HepG2 (cell line): ENCODE data around the gene DNAL4. TPM values are rescaled to one million over a fixed set of nuclear protein-coding genes. Genes with fewer than 3 reads are reported as not detected.

Experiments used
- BRF2 ChIP-seq: sonication (generic); formaldehyde crosslinking; IDR thresholded peaks from 2 replicates; pipeline ENCODE4 v1.8.1; 2022; ENCODE audit warnings: mild to moderate bottlenecking, missing genetic modification reagents
- ETV5 ChIP-seq: IDR thresholded peaks from 2 replicates; pipeline ENCODE4 v1.6.1; 2018; ENCODE audit warnings: missing biosample characterization, missing genetic modification reagents, inconsistent platforms, borderline replicate concordance
- HCFC1 ChIP-seq: fragments of 150-350 bp; IDR thresholded peaks from 2 replicates; pipeline ENCODE4 v1.6.1; 2014; ENCODE audit warnings: low read depth, low read length
- HDAC1 ChIP-seq: sonication (generic); formaldehyde crosslinking; IDR thresholded peaks from 2 replicates; pipeline ENCODE4 v1.5.1; 2020; ENCODE audit warnings: mild to moderate bottlenecking, missing genetic modification reagents
- PHF21A ChIP-seq: sonication (generic); formaldehyde crosslinking; IDR thresholded peaks from 2 replicates; pipeline ENCODE4 v1.5.0; 2020; ENCODE audit warnings: mild to moderate bottlenecking, missing genetic modification reagents
- PRDM4 ChIP-seq: sonication (generic); formaldehyde crosslinking; IDR thresholded peaks from 2 replicates; pipeline ENCODE4 v1.9.0; 2021; ENCODE audit warnings: missing genetic modification reagents, borderline replicate concordance
- REST ChIP-seq, 2 experiments: IDR thresholded peaks; 2 replicates each; pipeline ENCODE4 v1.6.1; 2011 to 2012; ENCODE audit warnings: low read length in 2 of 2, borderline replicate concordance in 1 of 2, low read depth in 1 of 2, mild to moderate bottlenecking in 1 of 2, moderate library complexity in 1 of 2
- RORA ChIP-seq: sonication (generic); formaldehyde crosslinking; IDR thresholded peaks from 2 replicates; pipeline ENCODE4 v1.5.0; 2020; ENCODE audit warnings: mild to moderate bottlenecking, missing genetic modification reagents, moderate library complexity
- TP53 ChIP-seq: sonication (generic); formaldehyde crosslinking; conservative IDR thresholded peaks from 2 replicates; pipeline ENCODE4 v1.4.0; 2020; ENCODE audit warnings: missing genetic modification reagents
- ZMYM2 ChIP-seq: sonication (generic); formaldehyde crosslinking; IDR thresholded peaks from 2 replicates; pipeline ENCODE4 v1.8.0; 2022; ENCODE audit warnings: mild to moderate bottlenecking, missing genetic modification reagents
- ZMYM4 ChIP-seq: sonication (generic); formaldehyde crosslinking; IDR thresholded peaks from 2 replicates; pipeline ENCODE4 v1.8.1; 2023; ENCODE audit warnings: mild to moderate bottlenecking, missing genetic modification reagents
- ZNF407 ChIP-seq: sonication (generic); formaldehyde crosslinking; IDR thresholded peaks from one replicate; pipeline ENCODE4 v1.5.1; 2020; ENCODE audit warnings: mild to moderate bottlenecking, missing genetic modification reagents; ENCODE audit errors: not compliant biosample characterization
- ZNF543 ChIP-seq: sonication (generic); formaldehyde crosslinking; IDR thresholded peaks from 2 replicates; pipeline ENCODE4 v1.4.0; 2020; ENCODE audit warnings: mild to moderate bottlenecking, missing genetic modification reagents
- polyA plus RNA-seq, 8 experiments: library from polyadenylated mRNA; depleted of rRNA in 3 of 8; stranded (reverse) in 7 of 8; unstranded in 1 of 8; fragments of >200 nt; fragmentation: Illumina TruSeq in 4 of 8; extraction: Trizol in 4 of 8; gene quantifications; 2 replicates each; pipeline versions ENCODE4 v1.2.1 to v1.2.3, GENCODE V29; 2011 to 2016; ENCODE audit warnings: low read depth in 4 of 8, missing spikeins in 1 of 8, mixed read lengths in 1 of 8; ENCODE audit not compliant: insufficient read depth in 1 of 8
- total RNA-seq, 5 experiments: library from RNA; depleted of rRNA; stranded (reverse); fragments of >200 nt; fragmentation: Illumina TruSeq; extraction: Trizol; gene quantifications; 2 replicates each; pipeline ENCODE4 v1.2.3, GENCODE V29; 2016; ENCODE audit warnings: low read depth in 1 of 5

The DNAL4 gene
- total and polyA plus RNA-seq, 2 of the 13 experiments (the other 11 are each of a cell fraction or from before 2014, with no cell fraction given) = 8.0 to 10.7 TPM

GRCh38 chr22:38793721-38794466, at the start of gene DNAL4 (continued):
- TF ChIP-seq ZNF407 (CRISPR knock-in tag) = no peak
- TF ChIP-seq BRF2 (CRISPR knock-in tag) = no peak
- TF ChIP-seq ZNF543 (CRISPR knock-in tag) = no peak
- TF ChIP-seq ZMYM4 (CRISPR knock-in tag) = 0 out of 2 replicates have a peak, but pooled peaks have one; percentile 15
- TF ChIP-seq HDAC1 (CRISPR knock-in tag) = peak; percentile 42; the same call in 1 of the 2 replicates
- no peak for TF ChIP-seq PHF21A
- no peak for TF ChIP-seq ZMYM2 (CRISPR knock-in tag)
- TF ChIP-seq HCFC1 = no peak; the same call in 1 of the 2 replicates
- TF ChIP-seq TP53 = no peak
- TF ChIP-seq ETV5 (CRISPR knock-in tag) = peak; percentile 22; the same call in 1 of the 2 replicates
- no peak for TF ChIP-seq REST (IDR thresholded peaks at IDR 0.05; ENCODE audit: borderline replicate concordance in 1 of 2, low read depth in 1 of 2, low read length in 2 of 2)
- no peak for TF ChIP-seq PRDM4 (CRISPR knock-in tag)
- TF ChIP-seq RORA (CRISPR knock-in tag) = no peak
